Gastrocnemius medialis (tissue), 4 donors: ENCODE measurements around the gene AFDN.

ENCODE experiments used
- CTCF ChIP-seq, 5 experiments: fragments of 450-650 bp in 3 of 5; fragments of 200-600 bp in 2 of 5; sonication (generic) in 2 of 5; IDR thresholded peaks in 4 of 5; conservative IDR thresholded peaks in 1 of 5; 1 replicate in 4 of 5; 2 replicates in 1 of 5; pipeline ENCODE4 v1.5.1; 2016 to 2019; ENCODE audit warnings: antibody characterized with exemption in 5 of 5, mild to moderate bottlenecking in 3 of 5, moderate library complexity in 3 of 5
- POLR2A ChIP-seq, 2 donors: fragments of 450-650 bp; IDR thresholded peaks; one replicate each; pipeline ENCODE4 v1.6.1; 2017; ENCODE audit warnings: antibody characterized with exemption in 2 of 2, mild to moderate bottlenecking in 2 of 2, moderate library complexity in 2 of 2

GRCh38 chr6:167826896-167827582 is at the start of gene AFDN:
- TF ChIP-seq CTCF (IDR thresholded peaks at IDR 0.05 in 4 of 5, conservative IDR thresholded peaks at IDR 0.05 in 1 of 5) (no peak), POLR2A (IDR thresholded peaks at IDR 0.05) (peak; percentile 29 to 62)
